Measurements from ENCODE around the gene RFX7.
"Not testable (repeated sequence)": the region's sequence is repeated elsewhere in the genome, so short reads cannot be mapped to it uniquely, and the experiment has no call there.

Gene RFX7

GRCh38 chr15:56205061-56205876 is 38.4 kb downstream of the RFX7 start:
- DNase-seq, result no peak

- DNase-seq, result not testable (repeated sequence)
Observed at GRCh38 chr15:56203312-56203922, 40.3 kb downstream of the RFX7 start.

GRCh38 chr15:56202701-56203100 is 41.0 kb downstream of the RFX7 start:
- DNase-seq, result no peak

GRCh38 chr15:56199038-56199437 is 44.6 kb downstream of the RFX7 start:
- DNase-seq, result no peak

- no peak for DNase-seq
Observed at GRCh38 chr15:56194035-56194434, 49.6 kb downstream of the RFX7 start.

- DNase-seq, result no peak
Observed at GRCh38 chr15:56192659-56193442, 50.8 kb downstream of the RFX7 start.

GRCh38 chr15:56187665-56188064 is 56.0 kb downstream of the RFX7 start:
- DNase-seq, result no peak

- no peak for DNase-seq
Observed at GRCh38 chr15:56185980-56186379, 57.7 kb downstream of the RFX7 start.

GRCh38 chr15:56184516-56184915 is 59.2 kb downstream of the RFX7 start:
- DNase-seq, result no peak

- DNase-seq, result no peak
Observed at GRCh38 chr15:56180851-56181250, 62.8 kb downstream of the RFX7 start.

- no peak for DNase-seq
Observed at GRCh38 chr15:56176996-56177395, 66.7 kb downstream of the RFX7 start.

GRCh38 chr15:56175788-56176187 is 67.9 kb downstream of the RFX7 start:
- no peak for DNase-seq

GRCh38 chr15:56174649-56175048 is 69.0 kb downstream of the RFX7 start:
- DNase-seq, result no peak

- DNase-seq, result no peak
Observed at GRCh38 chr15:56168394-56168793, 75.3 kb downstream of the RFX7 start.

- no peak for DNase-seq
Observed at GRCh38 chr15:56165234-56165633, 78.4 kb downstream of the RFX7 start.

GRCh38 chr15:56160966-56161365 is 82.7 kb downstream of the RFX7 start:
- no peak for DNase-seq

GRCh38 chr15:56156877-56157276 is 86.8 kb downstream of the RFX7 start:
- no peak for DNase-seq

- not testable (repeated sequence) for DNase-seq
Observed at GRCh38 chr15:56155278-56155677, 88.4 kb downstream of the RFX7 start.

- DNase-seq, result not testable (repeated sequence)
Observed at GRCh38 chr15:56154768-56155167, 88.9 kb downstream of the RFX7 start.

GRCh38 chr15:56150204-56150603 is 93.5 kb downstream of the RFX7 start:
- DNase-seq, result no peak

- DNase-seq, result no peak
Observed at GRCh38 chr15:56148064-56148463, 95.6 kb downstream of the RFX7 start.

GRCh38 chr15:56146756-56147155 is 96.9 kb downstream of the RFX7 start:
- DNase-seq, result no peak

Measured in hypothalamus (tissue), 51 donors.